Coronary artery (tissue), 2 donors: Measurements from ENCODE around the gene RAE1.

ENCODE experiments used
- DNase-seq: peaks from one replicate; pipeline ENCODE4 v3.0.0-alpha.2; 2017; ENCODE audit warnings: low spot score
- H3K27ac ChIP-seq, 2 donors: fragments of 200-600 bp; sonication (generic); one replicate each; pipeline ENCODE4 v1.5.1; 2016 to 2019
- H3K4me3 ChIP-seq: fragments of 200-600 bp; sonication (generic); 2 replicates; pipeline ENCODE4 v1.5.1; 2016; ENCODE audit warnings: mild to moderate bottlenecking, moderate library complexity
- CTCF ChIP-seq: fragments of 200-600 bp; sonication (generic); IDR thresholded peaks from one replicate; pipeline ENCODE4 v1.5.1; 2019; ENCODE audit warnings: antibody characterized with exemption

RAE1 gene

GRCh38 chr20:57392512-57393271 lies 41.6 kb downstream of the RAE1 start:
- Histone ChIP-seq H3K27ac (peak overlapping the region; percentile 66 to 81), H3K4me3 (peak overlapping the region; percentile 77)
- no peak for TF ChIP-seq CTCF
- DNase-seq = no peak

GRCh38 chr20:57393321-57394120 lies 42.5 kb downstream of the RAE1 start:
- H3K27ac ChIP-seq = peak overlapping the region; percentile 66 to 81
- TF ChIP-seq CTCF = no peak
- peak overlapping the region; percentile 77 for H3K4me3 ChIP-seq
- DNase-seq = no peak

GRCh38 chr20:57394121-57395082 lies 43.3 kb downstream of the RAE1 start:
- peak overlapping the region; percentile 37 for H3K4me3 ChIP-seq

GRCh38 chr20:57395111-57395966 lies 44.3 kb downstream of the RAE1 start:
- peak overlapping the region; percentile 37 for H3K4me3 ChIP-seq
- TF ChIP-seq CTCF = no peak
- H3K27ac ChIP-seq = peak overlapping the region; percentile 77 to 81
- DNase-seq = peak; percentile 85

More at GRCh38 chr20:57394121-57395082, 43.3 kb downstream of the RAE1 start:
- no peak for TF ChIP-seq CTCF
- DNase-seq = no peak
- peak overlapping the region; percentile 77 to 81 for H3K27ac ChIP-seq

GRCh38 chr20:57396212-57396983 lies 45.3 kb downstream of the RAE1 start:
- H3K27ac ChIP-seq = peak overlapping the region; percentile 77 to 81
- H3K4me3 ChIP-seq = peak overlapping the region; percentile 37
- DNase-seq = no peak
- TF ChIP-seq CTCF = no peak
